Activated T-cell treated with anti-CD3 and anti-CD28 coated beads, Interleukin-2, amount 50 U/mL, for 72 hours (primary cell): ENCODE results near the gene UCP2. TPM values are rescaled to one million over a fixed set of nuclear protein-coding genes. Genes with fewer than 3 reads are reported as not detected.

Source experiments
- ATAC-seq, 2 donors: fragments of 150-1000 bp; cut with Tn5 transposase; replicated peaks in 1 of 2; 2 replicates each; pipeline ENCODE4 v1.10.0; 2021; ENCODE audit warnings: moderate library complexity in 2 of 2, mild to moderate bottlenecking in 1 of 2
- DNase-seq, 2 donors: peaks; one replicate each; pipeline ENCODE4 v3.0.0; 2021 to 2022; ENCODE audit warnings: mixed read lengths in 1 of 2
- H3K27ac Mint-ChIP-seq: one replicate; pipeline ENCODE4 v1.8.0; 2022; ENCODE audit warnings: mild to moderate bottlenecking, moderate library complexity, mixed read lengths
- H3K27me3 Mint-ChIP-seq: one replicate; pipeline ENCODE4 v1.8.0; 2022; ENCODE audit warnings: low read depth, mixed read lengths
- H3K36me3 Mint-ChIP-seq, 2 donors: one replicate each; pipeline ENCODE4 v1.8.0; 2022; ENCODE audit warnings: mixed read lengths in 2 of 2, mild to moderate bottlenecking in 1 of 2; ENCODE audit not compliant: insufficient read depth in 2 of 2
- H3K4me1 Mint-ChIP-seq: one replicate; pipeline ENCODE4 v1.8.0; 2022; ENCODE audit warnings: low read depth, mixed read lengths
- H3K4me3 Mint-ChIP-seq, 2 donors: one replicate each; pipeline ENCODE4 v1.8.0; 2022; ENCODE audit warnings: mild to moderate bottlenecking in 2 of 2, mixed read lengths in 2 of 2, moderate library complexity in 2 of 2
- H3K9me3 Mint-ChIP-seq, 2 donors: one replicate each; pipeline ENCODE4 v1.8.0; 2022; ENCODE audit warnings: mixed read lengths in 2 of 2
- total RNA-seq, 2 donors: library from RNA; stranded (reverse); gene quantifications; one replicate each; pipeline ENCODE4 v1.2.3, GENCODE V29; 2022

The UCP2 gene
- 100 to 1,000 TPM; 152 to 198 TPM for total RNA-seq

- ATAC-seq: peak; percentile 75 to 76
- H3K27ac Mint-ChIP-seq: peak within 1 kb of the TSS; percentile 97
These were observed at the start of gene UCP2 for GRCh38 chr11:73982595-73982989. Gene UCP2, minus strand, starts transcription at chr11:73982843. Its CDS starts 4,465 bp downstream, at chr11:73978378.

DNA sequence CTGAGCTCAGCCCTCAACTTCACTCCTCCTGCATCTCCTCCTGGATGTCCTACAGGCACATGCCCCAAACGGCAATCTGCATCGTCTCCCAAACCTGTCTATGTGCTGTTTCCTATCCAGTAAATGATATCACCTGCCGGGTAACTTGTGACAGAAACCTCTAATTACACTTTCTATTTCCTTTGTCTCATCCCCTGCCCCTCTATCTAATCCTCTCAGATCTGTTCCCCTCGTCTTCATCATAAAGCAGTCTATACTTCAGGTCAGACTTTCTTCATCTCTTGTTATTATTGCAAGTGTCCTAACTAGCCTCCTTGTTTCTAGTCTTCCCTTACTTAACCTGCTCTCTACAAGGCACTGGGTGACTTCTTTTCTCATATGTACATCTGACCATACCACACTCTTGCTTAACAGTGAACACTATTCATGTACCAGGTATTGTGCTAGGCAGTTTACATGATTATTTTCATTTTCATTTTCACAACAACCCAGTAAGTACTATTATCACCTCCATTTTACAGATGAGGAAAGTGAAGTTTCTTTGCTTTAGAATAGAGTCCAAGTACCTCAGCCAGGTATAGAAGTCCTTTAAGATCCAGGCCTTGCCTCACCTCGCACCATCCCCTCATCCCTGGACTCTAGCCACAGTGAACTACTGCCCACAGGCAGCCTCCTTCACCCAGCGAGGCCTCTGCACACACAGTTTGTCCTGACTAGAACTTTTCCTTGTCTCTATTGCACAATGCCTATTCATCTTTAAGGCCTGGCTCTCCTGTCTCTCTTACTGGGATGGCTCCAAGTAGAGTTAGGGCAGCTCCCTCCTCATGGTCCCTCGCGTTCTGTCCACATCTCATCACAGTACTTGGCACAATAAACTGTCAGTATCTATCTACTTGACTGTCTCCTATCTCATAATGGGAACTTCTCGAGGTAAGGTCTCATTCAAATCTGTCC, 48.4 kb upstream of the UCP2 start:
- Mint-ChIP-seq H3K4me1 (peaks cover 46% of the 10 kb centered on the region), H3K36me3 (peaks cover 4 to 5% of the 10 kb centered on the region in 2 donors), H3K27me3 (no peaks in the 10 kb centered on the region), H3K4me3 (peak overlapping the region; percentile 61 to 69), H3K27ac (peak overlapping the region; percentile 79), H3K9me3 (no peaks in the 10 kb centered on the region)
- ATAC-seq (peak; percentile 72 to 77), DNase-seq (no peak)

More at GRCh38 chr11:73982595-73982989, at the start of gene UCP2:
- peak; percentile 83 to 86 for DNase-seq
- H3K9me3 Mint-ChIP-seq: no peaks in the 10 kb centered on the region
- H3K4me3 Mint-ChIP-seq: peak within 1 kb of the TSS; percentile 97 to 98
- H3K4me1 Mint-ChIP-seq: peaks cover 83% of the 10 kb centered on the region
- peaks cover 31 to 38% of the 10 kb centered on the region in 2 donors for H3K36me3 Mint-ChIP-seq
- no peaks in the 10 kb centered on the region for H3K27me3 Mint-ChIP-seq

DNA sequence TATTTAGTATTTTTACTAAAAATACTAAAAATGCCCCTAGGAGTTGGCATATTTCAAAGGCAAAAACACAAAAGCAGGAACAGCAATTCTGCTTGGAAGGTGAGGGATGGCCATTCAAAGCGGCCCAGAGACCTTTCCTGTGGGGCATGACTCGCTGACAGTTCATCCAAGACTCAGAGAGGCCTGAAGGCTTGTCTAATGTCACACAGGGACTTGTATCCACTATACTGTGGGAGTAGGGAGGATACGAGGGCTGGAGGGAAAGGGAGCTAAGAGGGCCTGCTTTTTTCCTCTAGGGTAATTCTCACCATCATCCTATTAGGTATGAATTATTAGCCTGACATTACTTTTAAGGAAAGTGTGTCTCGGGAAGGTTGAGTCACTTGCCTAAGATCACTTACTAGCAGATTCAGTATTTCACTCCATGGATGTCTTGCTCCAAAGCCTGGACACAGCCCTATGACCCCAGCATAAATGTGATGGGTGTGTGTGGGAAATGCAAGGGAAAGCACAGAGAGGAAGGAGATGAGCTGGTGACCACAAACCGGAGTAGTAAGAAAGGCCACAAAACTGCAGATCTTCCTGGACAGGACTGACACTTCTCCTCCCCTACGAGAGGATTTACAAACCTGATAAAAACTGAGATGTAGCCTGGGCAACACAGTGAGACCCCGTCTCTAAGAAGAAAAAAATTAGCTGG, 43.0 kb upstream of the UCP2 start:
- H3K27ac Mint-ChIP-seq: peak overlapping the region; percentile 63
- H3K9me3 Mint-ChIP-seq: no peaks in the 10 kb centered on the region
- peaks cover 5 to 9% of the 10 kb centered on the region in 2 donors for H3K36me3 Mint-ChIP-seq
- DNase-seq (no peak), ATAC-seq (peak; percentile 32 to 60)
- peaks cover 60% of the 10 kb centered on the region for H3K4me1 Mint-ChIP-seq
- peak overlapping the region; percentile 21 to 33 for H3K4me3 Mint-ChIP-seq
- H3K27me3 Mint-ChIP-seq: no peaks in the 10 kb centered on the region

DNA sequence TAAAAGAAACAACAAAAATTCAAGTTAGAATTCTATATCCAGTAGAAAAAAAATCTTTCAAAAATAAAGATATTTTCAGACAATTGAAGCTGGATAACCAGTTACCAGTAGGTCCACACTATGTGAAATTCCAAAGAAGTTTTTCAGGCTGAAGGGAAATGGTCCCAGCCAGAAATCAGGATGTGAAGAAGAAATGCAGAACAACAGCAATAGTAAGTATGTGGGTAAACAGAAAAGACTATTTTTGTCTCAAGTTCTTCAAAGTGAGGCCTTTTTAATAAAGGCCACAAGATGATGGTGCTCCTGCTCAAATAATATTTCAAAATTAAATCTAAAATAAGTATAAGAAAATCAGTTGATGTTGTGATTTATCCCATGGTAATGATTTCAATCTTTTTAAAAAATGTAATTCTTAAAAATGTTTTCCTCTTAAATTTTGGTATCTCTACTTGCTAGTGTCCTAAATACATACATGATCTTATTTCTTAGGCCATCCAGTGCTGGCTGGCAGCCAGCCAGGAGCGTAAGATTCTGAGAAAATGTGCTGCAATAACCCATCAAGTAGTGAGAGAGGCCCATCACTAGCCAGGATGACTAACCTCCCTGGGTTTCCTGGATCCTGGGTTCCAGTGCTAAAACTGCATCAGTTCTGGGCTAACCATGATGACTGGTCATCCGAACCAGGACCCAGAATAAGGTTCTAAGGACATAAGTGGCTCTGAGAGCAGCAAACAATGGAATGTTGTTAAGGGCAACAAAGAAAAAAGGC, 41.8 kb upstream of the UCP2 start:
- no peaks in the 10 kb centered on the region for H3K9me3 Mint-ChIP-seq
- H3K27me3 Mint-ChIP-seq: no peaks in the 10 kb centered on the region
- H3K36me3 Mint-ChIP-seq: peaks cover 3 to 8% of the 10 kb centered on the region in 2 donors
- ATAC-seq (peak; percentile 38 to 55), DNase-seq (peak; percentile 73 to 81)
- H3K27ac Mint-ChIP-seq: peak overlapping the region; percentile 96
- peak overlapping the region; percentile 46 to 75 for H3K4me3 Mint-ChIP-seq
- peaks cover 49% of the 10 kb centered on the region for H3K4me1 Mint-ChIP-seq

DNA sequence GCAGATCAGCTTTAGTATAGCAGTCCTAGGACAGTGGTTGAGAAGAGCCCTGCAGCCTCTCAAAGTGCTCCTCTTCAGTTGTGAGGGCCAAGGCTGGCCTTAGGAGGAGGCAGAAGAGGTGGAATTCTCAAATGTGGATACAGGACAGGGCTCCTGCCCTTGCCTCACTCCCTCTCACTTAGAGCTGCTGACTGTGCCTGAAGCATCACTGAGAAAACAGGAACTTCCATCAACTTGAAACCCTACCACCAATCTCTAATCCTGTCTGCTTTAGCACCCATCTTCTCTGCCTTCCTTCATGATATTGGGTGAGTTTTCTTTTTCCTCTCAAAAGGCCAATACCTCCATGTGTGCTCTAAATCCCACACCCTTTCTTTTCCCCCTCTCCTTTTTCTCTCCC, 40.6 kb upstream of the UCP2 start:
- H3K4me3 Mint-ChIP-seq: no peak overlapping the region

DNA sequence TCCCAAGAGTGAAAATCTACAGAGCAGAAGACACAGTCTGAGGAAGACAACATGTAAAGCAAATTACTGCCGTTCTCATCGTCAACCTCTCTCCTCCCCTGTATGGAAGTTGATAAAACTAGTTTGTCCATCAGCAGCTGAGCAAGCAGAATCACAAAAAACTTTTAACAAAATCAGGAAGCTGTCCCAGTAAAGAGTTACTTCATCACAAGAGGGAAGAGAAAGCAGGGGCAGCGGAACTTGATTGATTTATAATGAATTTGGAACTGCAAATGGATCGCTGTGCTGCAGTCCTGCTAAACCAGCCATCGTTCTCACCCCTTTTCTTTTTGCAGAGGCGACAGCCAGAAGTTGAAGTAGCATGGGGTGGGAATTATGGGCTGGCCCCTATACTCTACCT, 39.9 kb upstream of the UCP2 start:
- Mint-ChIP-seq H3K27ac (no peak overlapping the region), H3K27me3 (no peaks in the 10 kb centered on the region), H3K9me3 (no peaks in the 10 kb centered on the region), H3K4me3 (no peak overlapping the region), H3K36me3 (peaks cover 3 to 8% of the 10 kb centered on the region in 2 donors), H3K4me1 (peaks cover 37% of the 10 kb centered on the region)
- no peak for DNase-seq
- no peak for ATAC-seq

More for the DNA sequence above, 40.6 kb upstream of the UCP2 start:
- ATAC-seq (no peak), DNase-seq (no peak)
- H3K36me3 Mint-ChIP-seq: peaks cover 3 to 8% of the 10 kb centered on the region in 2 donors
- peaks cover 44% of the 10 kb centered on the region for H3K4me1 Mint-ChIP-seq
- H3K9me3 Mint-ChIP-seq: no peaks in the 10 kb centered on the region
- no peaks in the 10 kb centered on the region for H3K27me3 Mint-ChIP-seq
- H3K27ac Mint-ChIP-seq: peak overlapping the region; percentile 66

DNA sequence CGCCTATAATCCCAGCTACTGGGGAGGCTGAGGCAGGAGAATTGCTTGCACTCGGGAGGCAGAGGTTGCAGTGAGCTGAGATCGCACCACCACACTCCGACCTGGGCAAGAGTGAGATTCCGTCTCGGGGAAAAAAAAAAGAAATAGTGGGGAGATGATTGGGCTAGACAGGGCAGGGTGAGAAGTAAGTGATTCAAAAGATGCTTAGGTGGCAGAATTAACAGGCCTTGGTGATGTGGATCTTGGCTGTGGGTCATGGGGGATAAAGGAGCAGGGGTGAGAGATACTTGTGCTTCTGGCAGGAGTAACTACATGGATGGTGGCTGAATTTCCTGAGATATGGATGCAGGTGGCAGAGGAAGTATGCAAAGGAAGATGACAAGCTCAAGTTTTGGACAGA, 39.4 kb upstream of the UCP2 start:
- DNase-seq: no peak
- no peak overlapping the region for H3K27ac Mint-ChIP-seq
- peaks cover 39% of the 10 kb centered on the region for H3K4me1 Mint-ChIP-seq
- peaks cover 7 to 8% of the 10 kb centered on the region in 2 donors for H3K36me3 Mint-ChIP-seq
- no peak for ATAC-seq
- no peaks in the 10 kb centered on the region for H3K27me3 Mint-ChIP-seq
- H3K4me3 Mint-ChIP-seq: no peak overlapping the region
- no peaks in the 10 kb centered on the region for H3K9me3 Mint-ChIP-seq

GRCh38 chr11:74020539-74020938, 37.9 kb upstream of the UCP2 start:
- Mint-ChIP-seq H3K27ac (no peak overlapping the region), H3K36me3 (peaks cover 8 to 17% of the 10 kb centered on the region in 2 donors)

GRCh38 chr11:74019860-74020259, 37.2 kb upstream of the UCP2 start:
- H3K27me3 Mint-ChIP-seq: no peaks in the 10 kb centered on the region
- H3K27ac Mint-ChIP-seq: no peak overlapping the region
- ATAC-seq: peak; percentile 88 to 90
- peak; percentile 80 to 86 for DNase-seq
- H3K4me3 Mint-ChIP-seq: no peak overlapping the region
- H3K36me3 Mint-ChIP-seq: peaks cover 8 to 17% of the 10 kb centered on the region in 2 donors
- no peaks in the 10 kb centered on the region for H3K9me3 Mint-ChIP-seq
- peaks cover 44% of the 10 kb centered on the region for H3K4me1 Mint-ChIP-seq

More at GRCh38 chr11:74020539-74020938, 37.9 kb upstream of the UCP2 start:
- DNase-seq (no peak), ATAC-seq (no peak)
- H3K27me3 Mint-ChIP-seq: no peaks in the 10 kb centered on the region
- H3K4me1 Mint-ChIP-seq: peaks cover 42% of the 10 kb centered on the region
- H3K4me3 Mint-ChIP-seq: no peak overlapping the region
- no peaks in the 10 kb centered on the region for H3K9me3 Mint-ChIP-seq

DNA sequence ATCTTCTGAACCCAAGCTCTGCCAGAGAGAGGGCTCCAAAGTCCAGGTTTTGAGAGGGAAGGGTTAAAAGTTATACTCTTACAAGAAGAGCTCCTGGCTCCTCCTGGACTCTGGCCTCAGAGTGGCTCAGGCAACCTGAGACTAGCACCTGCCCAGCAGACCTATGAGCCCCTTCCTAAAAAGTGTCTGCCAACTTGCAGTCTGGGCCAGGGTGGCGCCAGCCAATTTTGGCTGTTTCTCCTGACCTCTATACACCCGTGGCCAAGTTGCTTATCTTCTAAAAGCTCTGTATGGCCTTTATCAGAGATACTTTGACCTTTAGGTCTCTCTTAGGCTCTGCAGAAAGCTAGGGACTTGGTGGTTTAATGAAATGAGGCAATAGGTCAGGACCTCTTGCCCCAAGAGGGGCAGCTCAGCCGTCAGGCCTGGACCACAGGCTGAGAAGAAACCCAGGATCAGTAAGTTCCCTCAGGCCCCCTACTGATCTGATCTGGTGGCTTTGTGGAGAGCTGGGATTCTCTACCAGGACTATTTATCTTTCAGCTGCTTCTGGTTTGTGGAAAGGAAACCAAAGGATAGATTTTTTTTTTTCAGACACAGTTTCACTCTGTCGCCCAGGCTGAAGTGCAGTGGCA, 36.6 kb upstream of the UCP2 start:
- Mint-ChIP-seq H3K4me1 (peaks cover 45% of the 10 kb centered on the region), H3K27ac (no peak overlapping the region), H3K36me3 (peaks cover 8 to 17% of the 10 kb centered on the region in 2 donors), H3K4me3 (no peak overlapping the region), H3K9me3 (no peaks in the 10 kb centered on the region), H3K27me3 (no peaks in the 10 kb centered on the region)
- DNase-seq (no peak), ATAC-seq (peak; percentile 3 to 5)

GRCh38 chr11:74018331-74019005, 35.8 kb upstream of the UCP2 start:
- Mint-ChIP-seq H3K4me1 (peaks cover 45% of the 10 kb centered on the region), H3K9me3 (no peaks in the 10 kb centered on the region), H3K4me3 (no peak overlapping the region), H3K27me3 (no peaks in the 10 kb centered on the region), H3K27ac (no peak overlapping the region), H3K36me3 (peaks cover 5 to 14% of the 10 kb centered on the region in 2 donors)
- ATAC-seq (no peak), DNase-seq (no peak)

- ATAC-seq: no peak
- Mint-ChIP-seq H3K27ac (no peak overlapping the region), H3K27me3 (no peaks in the 10 kb centered on the region)
These were observed 35.0 kb upstream of the UCP2 start for GRCh38 chr11:74017631-74018030.

More at GRCh38 chr11:74017631-74018030, 35.0 kb upstream of the UCP2 start:
- Mint-ChIP-seq H3K4me3 (no peak overlapping the region), H3K36me3 (peaks cover 2 to 14% of the 10 kb centered on the region in 2 donors), H3K4me1 (peaks cover 43% of the 10 kb centered on the region), H3K9me3 (no peaks in the 10 kb centered on the region)
- no peak for DNase-seq
